22Rv1 (cell line): Measurements from ENCODE around the gene RAB26.
"Not testable (repeated sequence)": the region's sequence is repeated elsewhere in the genome, so short reads cannot be mapped to it uniquely, and the experiment has no call there.

ENCODE experiments used
- ZFX ChIP-seq: fragments of 450-650 bp; IDR thresholded peaks from 2 replicates; pipeline ENCODE4 v1.6.1; 2017; ENCODE audit warnings: antibody characterized with exemption, borderline replicate concordance
- TF ChIP-seq, protein P1 (sequence below): fragments of 450-650 bp; IDR thresholded peaks from 2 replicates; pipeline ENCODE4 v1.5.1; 2017; ENCODE audit warnings: mild to moderate bottlenecking

DNA sequence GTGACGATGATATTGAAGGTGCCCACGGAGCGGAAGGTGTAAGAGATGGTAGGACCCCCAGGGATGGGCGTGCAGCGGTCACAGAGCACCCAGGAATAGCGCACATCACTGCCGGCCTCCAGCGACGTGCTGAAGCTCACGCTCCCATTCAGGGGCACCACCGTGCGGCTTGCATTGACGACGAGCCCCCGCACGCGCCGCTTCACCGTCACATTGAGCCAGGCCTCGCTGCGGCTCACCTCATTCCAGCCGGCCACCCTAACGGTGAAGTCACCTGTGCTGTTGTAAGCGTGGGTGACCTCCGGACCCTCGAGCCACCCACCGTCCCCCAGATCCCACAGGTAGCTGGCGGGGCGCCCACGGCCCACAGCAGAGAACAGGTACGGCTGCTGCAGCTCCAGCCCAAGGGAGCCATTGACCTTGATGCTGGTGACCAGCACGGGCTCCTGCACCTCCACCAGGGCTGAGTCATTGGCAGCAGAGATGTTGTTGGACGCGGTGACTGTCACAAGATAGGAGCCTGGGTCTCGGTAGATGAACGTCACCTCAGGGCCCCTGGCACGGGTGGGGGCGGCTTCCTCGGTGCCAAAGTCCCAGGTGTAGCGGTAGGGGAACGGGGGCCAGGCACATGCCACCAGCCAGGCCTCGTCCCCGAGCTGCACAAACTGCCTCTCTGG, 38.0 kb upstream of the RAB26 start:
- TF ChIP-seq, protein P1, sequence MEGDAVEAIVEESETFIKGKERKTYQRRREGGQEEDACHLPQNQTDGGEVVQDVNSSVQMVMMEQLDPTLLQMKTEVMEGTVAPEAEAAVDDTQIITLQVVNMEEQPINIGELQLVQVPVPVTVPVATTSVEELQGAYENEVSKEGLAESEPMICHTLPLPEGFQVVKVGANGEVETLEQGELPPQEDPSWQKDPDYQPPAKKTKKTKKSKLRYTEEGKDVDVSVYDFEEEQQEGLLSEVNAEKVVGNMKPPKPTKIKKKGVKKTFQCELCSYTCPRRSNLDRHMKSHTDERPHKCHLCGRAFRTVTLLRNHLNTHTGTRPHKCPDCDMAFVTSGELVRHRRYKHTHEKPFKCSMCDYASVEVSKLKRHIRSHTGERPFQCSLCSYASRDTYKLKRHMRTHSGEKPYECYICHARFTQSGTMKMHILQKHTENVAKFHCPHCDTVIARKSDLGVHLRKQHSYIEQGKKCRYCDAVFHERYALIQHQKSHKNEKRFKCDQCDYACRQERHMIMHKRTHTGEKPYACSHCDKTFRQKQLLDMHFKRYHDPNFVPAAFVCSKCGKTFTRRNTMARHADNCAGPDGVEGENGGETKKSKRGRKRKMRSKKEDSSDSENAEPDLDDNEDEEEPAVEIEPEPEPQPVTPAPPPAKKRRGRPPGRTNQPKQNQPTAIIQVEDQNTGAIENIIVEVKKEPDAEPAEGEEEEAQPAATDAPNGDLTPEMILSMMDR, result not testable (repeated sequence)
- TF ChIP-seq ZFX, result not testable (repeated sequence)
